ENCODE data around the gene TARBP1. TPM values are rescaled to one million over a fixed set of nuclear protein-coding genes. Genes with fewer than 3 reads are reported as not detected.

The TARBP1 gene
- total and polyA plus RNA-seq, 2 of the 8 experiments (the other 6 are each of a cell fraction or from before 2014, with no cell fraction given) = 21.9 to 32.3 TPM

DNA sequence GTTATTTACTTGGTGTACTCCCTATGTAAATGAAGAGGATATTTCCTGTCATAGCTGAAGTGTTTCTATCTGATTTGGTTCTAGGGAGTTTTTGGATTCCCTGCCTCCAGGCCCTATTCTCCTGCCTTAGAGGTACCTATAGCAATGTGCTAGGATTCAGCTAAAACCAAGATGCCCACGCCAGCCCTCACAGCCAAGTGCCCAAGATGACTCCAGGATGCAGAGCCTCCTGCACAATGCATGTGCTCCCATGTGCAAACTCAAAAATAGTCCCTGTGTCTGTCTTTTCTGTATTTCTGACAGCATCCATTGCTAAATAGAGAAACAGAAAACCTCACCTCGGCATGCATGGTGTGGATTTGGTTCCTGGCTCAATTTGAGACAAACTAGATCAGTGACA, 887 bp upstream of the TARBP1 start:
- WGBS, 2 experiments (ENCODE audit: extremely low coverage in 1 of 2, insufficient coverage in 1 of 2, insufficient read length in 1 of 2, insufficient replicate concordance in 2 of 2, low coverage in 1 of 2, low lambda C conversion rate in 2 of 2, missing lambda C conversion rate in 1 of 2) = 91% methylated on average over 2 of the region's 2 CpGs; no CpG with 5 or more reads in 1 of the 2 experiments
- TF ChIP-seq SRF (IDR thresholded peaks at IDR 0.05; ENCODE audit: low read depth, low read length) (no peak), CREB1 (IDR thresholded peaks at IDR 0.05) (no peak), CBX5 (IDR thresholded peaks at IDR 0.05; ENCODE audit: low read depth, low read length) (no peak), TEAD4 (IDR thresholded peaks at IDR 0.05; ENCODE audit: low read depth, low read length) (no peak), TCF12 (IDR thresholded peaks at IDR 0.05; ENCODE audit: low read depth, low read length) (no peak), KDM5A (IDR thresholded peaks at IDR 0.05; ENCODE audit: low read length) (no peak), CBX8 (IDR thresholded peaks at IDR 0.05; ENCODE audit: borderline replicate concordance, low read depth, low read length) (no peak), SP4 (IDR thresholded peaks at IDR 0.05; ENCODE audit: low read length) (no peak), EP300 (IDR thresholded peaks at IDR 0.05; ENCODE audit: borderline replicate concordance in 1 of 2, low read depth in 2 of 2, low read length in 2 of 2) (no peak), BACH1 (IDR thresholded peaks at IDR 0.05; ENCODE audit: low read length) (no peak), CTBP2 (IDR thresholded peaks at IDR 0.05; ENCODE audit: borderline replicate concordance, insufficient read depth, insufficient read length, low read length) (no peak), SUZ12 (IDR thresholded peaks at IDR 0.05; ENCODE audit: low read length) (no peak), YY1 (IDR thresholded peaks at IDR 0.05; ENCODE audit: low read depth, low read length) (no peak)
- TF ChIP-seq, protein P1, sequence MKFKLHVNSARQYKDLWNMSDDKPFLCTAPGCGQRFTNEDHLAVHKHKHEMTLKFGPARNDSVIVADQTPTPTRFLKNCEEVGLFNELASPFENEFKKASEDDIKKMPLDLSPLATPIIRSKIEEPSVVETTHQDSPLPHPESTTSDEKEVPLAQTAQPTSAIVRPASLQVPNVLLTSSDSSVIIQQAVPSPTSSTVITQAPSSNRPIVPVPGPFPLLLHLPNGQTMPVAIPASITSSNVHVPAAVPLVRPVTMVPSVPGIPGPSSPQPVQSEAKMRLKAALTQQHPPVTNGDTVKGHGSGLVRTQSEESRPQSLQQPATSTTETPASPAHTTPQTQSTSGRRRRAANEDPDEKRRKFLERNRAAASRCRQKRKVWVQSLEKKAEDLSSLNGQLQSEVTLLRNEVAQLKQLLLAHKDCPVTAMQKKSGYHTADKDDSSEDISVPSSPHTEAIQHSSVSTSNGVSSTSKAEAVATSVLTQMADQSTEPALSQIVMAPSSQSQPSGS (IDR thresholded peaks at IDR 0.05; ENCODE audit: low read length) = no peak

More for the DNA sequence above, 887 bp upstream of the TARBP1 start:
- Histone ChIP-seq H3K4ac (replicated peaks; ENCODE audit: insufficient read length, low read depth, low read length) (no peak overlapping the region), H3K4me2 (ENCODE audit: insufficient read depth in 1 of 2, low read depth in 2 of 2, low read length in 2 of 2) (no peak overlapping the region), H2AFZ (ENCODE audit: low read length) (no peak overlapping the region), H2BK12ac (ENCODE audit: low read depth, low read length) (no peak overlapping the region), H2BK20ac (ENCODE audit: low read length) (no peak overlapping the region), H2BK120ac (replicated peaks; ENCODE audit: low read depth, low read length) (no peak overlapping the region), H4K8ac (ENCODE audit: extremely low read depth, insufficient read depth, low read length) (no peak overlapping the region), H3K27ac (ENCODE audit: low read depth, low read length) (no peak overlapping the region), H2BK5ac (ENCODE audit: low read depth, low read length) (no peak overlapping the region), H3K79me1 (ENCODE audit: low read depth, low read length) (no peaks in the 10 kb centered on the region; the same call in 1 of the 2 replicates), H4K91ac (replicated peaks; ENCODE audit: insufficient read length, low read length) (no peak overlapping the region), H3K4me1 (replicated peaks in 1 of 4; ENCODE audit: control insufficient read depth in 3 of 4, insufficient read depth in 4 of 4, low read length in 3 of 4) (peaks cover 3 to 14% (median 9%) of the 10 kb centered on the region in 4 experiments), H3K18ac (ENCODE audit: extremely low read depth, low read length) (no peak overlapping the region), H3K79me2 (ENCODE audit: control insufficient read depth in 1 of 2, insufficient read depth in 2 of 2, low read length in 2 of 2) (peaks cover 0 to 24% of the 10 kb centered on the region in 2 experiments; a peak in 2 of 4 replicates), H3K56ac (replicated peaks; ENCODE audit: insufficient read length, low read depth, low read length) (no peak overlapping the region), H2BK15ac (ENCODE audit: low read length) (no peak overlapping the region), H3K9ac (replicated peaks in 1 of 4; ENCODE audit: extremely low read depth in 1 of 4, low read depth in 3 of 4, low read length in 3 of 4) (no peak overlapping the region), H4K5ac (ENCODE audit: insufficient read length, low read depth, low read length) (no peak overlapping the region), H3K36me3 (ENCODE audit: control insufficient read depth in 2 of 4, insufficient read depth in 4 of 4, low read length in 3 of 4) (no peaks in the 10 kb centered on the region), H3K9me3 (ENCODE audit: insufficient read depth in 2 of 2, low read depth in 1 of 2, low read length in 1 of 2) (no peaks in the 10 kb centered on the region), H3K27me3 (replicated peaks in 1 of 4; ENCODE audit: control insufficient read depth in 3 of 4, extremely low read depth in 1 of 4, insufficient read depth in 3 of 4, low read length in 3 of 4) (peaks cover 0 to 9% (median 4%) of the 10 kb centered on the region in 4 experiments; a peak in 6 of 7 replicates), H3K23ac (ENCODE audit: insufficient read length) (no peak overlapping the region), H2AK5ac (ENCODE audit: low read depth, low read length) (no peak overlapping the region), H3K14ac (ENCODE audit: insufficient read length) (no peak overlapping the region), H4K20me1 (replicated peaks in 1 of 2; ENCODE audit: control insufficient read depth in 1 of 2, insufficient read depth in 2 of 2, low read length in 2 of 2) (no peaks in the 10 kb centered on the region), H3K4me3 (ENCODE audit: extremely low read depth in 1 of 4, insufficient read depth in 2 of 4, low read depth in 3 of 4, low read length in 4 of 4) (no peak overlapping the region), H3K23me2 (ENCODE audit: low read depth, low read length) (peaks cover 8% of the 10 kb centered on the region)
- POLR2A ChIA-PET (ENCODE audit: partially characterized antibody) = no interaction called here
- DNase-seq (ENCODE audit: low read depth in 1 of 2, low spot score in 2 of 2) (no peak), FAIRE-seq (no peak)
- CTCF ChIA-PET (ENCODE audit: partially characterized antibody) = interaction anchor here (0.8 kb wide), 2 partner anchors 11 to 292 kb away, joined by 3 read pairs; no protein-coding TSS in a partner anchor
